Activated B cell treated with CpG ODN at 0.5 μM for 24 hours (primary cell): Measurements from ENCODE around the gene ATP6AP2. TPM values are rescaled to one million over a fixed set of nuclear protein-coding genes. Genes with fewer than 3 reads are reported as not detected.
"Not testable (repeated sequence)": the region's sequence is repeated elsewhere in the genome, so short reads cannot be mapped to it uniquely, and the experiment has no call there.

ENCODE experiments used
- ATAC-seq: fragments of 200-7000 bp; cut with Tn5 transposase; one replicate; pipeline ENCODE4 v1.10.0; 2021; ENCODE audit warnings: low read depth, mild to moderate bottlenecking, moderate library complexity
- CTCF ChIA-PET: fragments of 350-600 bp; sonication (Branson Sonifier 250); formaldehyde crosslinking; loops from one replicate; lab custom pipeline; 2021; ENCODE audit warnings: antibody characterized with exemption; lab: Charles Lee
- POLR2A ChIA-PET: fragments of 350-600 bp; sonication (Branson Sonifier 250); formaldehyde crosslinking; loops from one replicate; lab custom pipeline; 2021; ENCODE audit warnings: antibody characterized with exemption; lab: Charles Lee
- DNase-seq: peaks from one replicate; pipeline ENCODE4 v3.0.0; 2022
- H3K27ac Mint-ChIP-seq: one replicate; pipeline ENCODE4 v1.8.0; 2020; ENCODE audit warnings: mixed read lengths
- H3K27me3 Mint-ChIP-seq: one replicate; pipeline ENCODE4 v1.8.0; 2021; ENCODE audit warnings: mixed read lengths
- H3K36me3 Mint-ChIP-seq: one replicate; pipeline ENCODE4 v1.8.0; 2021; ENCODE audit warnings: low read depth, mixed read lengths
- H3K4me1 Mint-ChIP-seq: one replicate; pipeline ENCODE4 v1.8.0; 2021; ENCODE audit warnings: mixed read lengths
- H3K4me3 Mint-ChIP-seq: one replicate; pipeline ENCODE4 v1.8.0; 2020; ENCODE audit warnings: mild to moderate bottlenecking, mixed read lengths
- H3K9me3 Mint-ChIP-seq: one replicate; pipeline ENCODE4 v1.8.0; 2020; ENCODE audit warnings: mixed read lengths
- CTCF ChIP-seq: fragments of 200-600 bp; IDR thresholded peaks from one replicate; pipeline ENCODE4 v1.8.0; 2022; ENCODE audit warnings: antibody characterized with exemption, mild to moderate bottlenecking
- intact Hi-C: fragments of 100-400 bp; cut with micrococcal nuclease; formaldehyde crosslinking; loops from one replicate; pipeline ENCODE4 v1.15.1; 2024
- total RNA-seq: library from RNA; stranded (reverse); gene quantifications from 2 replicates; pipeline ENCODE4 v1.2.3, GENCODE V29; 2022

The ATP6AP2 gene
- total RNA-seq, 1 donor from 2014 or later, result 48.6 TPM

GRCh38 chrX:40573763-40574162, 7.0 kb upstream of the ATP6AP2 start:
- H3K36me3 Mint-ChIP-seq, result no peaks in the 10 kb centered on the region
- no peaks in the 10 kb centered on the region for H3K9me3 Mint-ChIP-seq
- ATAC-seq (peak; percentile 60), DNase-seq (no peak)
- intact Hi-C loops, result no loop called here
- peaks cover 19% of the 10 kb centered on the region for H3K4me1 Mint-ChIP-seq
- no peaks in the 10 kb centered on the region for H3K27me3 Mint-ChIP-seq
- no peak overlapping the region for H3K27ac Mint-ChIP-seq
- no peak for TF ChIP-seq CTCF
- H3K4me3 Mint-ChIP-seq, result no peak overlapping the region
- ChIA-PET CTCF (no interaction called here), POLR2A (interaction anchor here (0.7 kb wide), 1 partner anchor 1905 kb away, joined by 3 read pairs; no protein-coding TSS in a partner anchor)

GRCh38 chrX:40575411-40575810, 5.4 kb upstream of the ATP6AP2 start:
- POLR2A ChIA-PET, intact Hi-C loops: not testable (repeated sequence)

GRCh38 chrX:40576291-40576690, 4.5 kb upstream of the ATP6AP2 start:
- no peak for DNase-seq
- no peaks in the 10 kb centered on the region for H3K27me3 Mint-ChIP-seq
- no peak overlapping the region for H3K4me3 Mint-ChIP-seq
- H3K4me1 Mint-ChIP-seq, result peaks cover 13% of the 10 kb centered on the region
- H3K36me3 Mint-ChIP-seq, result peaks cover 4% of the 10 kb centered on the region
- ChIA-PET POLR2A (no interaction called here), CTCF (no interaction called here)
- no peaks in the 10 kb centered on the region for H3K9me3 Mint-ChIP-seq
- intact Hi-C loops, result no loop called here
- no peak for TF ChIP-seq CTCF
- no peak overlapping the region for H3K27ac Mint-ChIP-seq
- ATAC-seq, result no peak

More at GRCh38 chrX:40575411-40575810, 5.4 kb upstream of the ATP6AP2 start:
- H3K4me3 Mint-ChIP-seq, DNase-seq, ATAC-seq, H3K27ac Mint-ChIP-seq, H3K9me3 Mint-ChIP-seq, H3K36me3 Mint-ChIP-seq, CTCF ChIA-PET, H3K27me3 Mint-ChIP-seq: not testable (repeated sequence)
- H3K4me1 Mint-ChIP-seq, result peaks cover 18% of the 10 kb centered on the region

DNA sequence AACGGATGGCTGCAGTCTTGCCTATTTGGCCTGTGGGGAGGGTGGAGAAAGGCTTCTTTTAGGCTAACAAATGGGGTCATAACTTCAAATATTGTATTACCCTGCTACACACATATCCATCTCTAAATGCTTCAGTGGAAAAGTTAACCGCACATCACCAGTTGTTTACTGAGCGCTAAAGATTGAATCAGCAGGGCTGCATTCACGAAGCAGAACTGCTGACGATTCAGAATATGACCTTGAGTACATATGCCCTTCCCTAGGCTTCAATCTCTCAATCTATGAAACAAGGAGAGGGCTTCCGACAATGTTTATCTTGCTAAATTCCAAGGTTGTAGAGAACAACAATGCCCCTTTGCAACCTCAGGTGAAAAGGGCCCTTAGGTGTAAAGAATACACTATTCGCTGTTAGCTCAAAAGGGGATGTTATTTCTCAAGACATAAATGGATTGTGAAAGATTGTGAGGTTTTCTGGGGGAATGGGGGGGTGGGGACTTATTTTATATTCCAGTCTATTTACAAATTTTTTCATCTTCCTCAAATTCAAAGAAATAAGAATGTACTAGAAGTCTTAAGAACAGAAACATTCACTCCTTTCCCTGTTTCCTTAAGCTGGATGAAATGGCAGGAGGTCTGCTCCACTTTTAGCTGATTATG, 2.6 kb upstream of the ATP6AP2 start:
- intact Hi-C loops, result no loop called here
- no peaks in the 10 kb centered on the region for H3K9me3 Mint-ChIP-seq
- TF ChIP-seq CTCF, result no peak
- ATAC-seq, result no peak
- H3K4me3 Mint-ChIP-seq, result no peak overlapping the region
- ChIA-PET CTCF (no interaction called here), POLR2A (no interaction called here)
- no peak overlapping the region for H3K27ac Mint-ChIP-seq
- peaks cover 20% of the 10 kb centered on the region for H3K4me1 Mint-ChIP-seq
- H3K36me3 Mint-ChIP-seq, result peaks cover 4% of the 10 kb centered on the region
- DNase-seq, result no peak
- no peaks in the 10 kb centered on the region for H3K27me3 Mint-ChIP-seq

DNA sequence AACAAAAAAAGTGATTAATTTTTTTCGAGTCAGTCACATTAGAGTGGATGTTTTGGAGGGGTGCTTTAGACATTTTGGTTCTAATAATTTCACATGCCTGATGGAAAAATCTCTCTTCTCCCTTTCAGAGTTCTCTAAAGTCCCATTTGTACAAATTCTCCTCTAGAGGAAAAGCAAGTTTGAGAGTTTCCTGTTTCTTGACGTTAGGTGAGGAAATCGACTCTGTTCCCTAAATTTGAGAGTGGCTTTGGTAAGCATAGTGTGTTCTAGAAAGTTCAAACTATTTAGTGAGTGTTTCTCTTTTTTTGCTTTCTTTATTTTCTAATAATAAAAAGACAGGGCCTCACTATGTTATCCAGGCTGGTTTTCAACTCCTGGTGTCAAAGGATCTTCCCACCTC, 1.6 kb upstream of the ATP6AP2 start:
- Mint-ChIP-seq H3K4me3 (no peak overlapping the region), H3K27me3 (no peaks in the 10 kb centered on the region), H3K27ac (no peak overlapping the region), H3K4me1 (peaks cover 27% of the 10 kb centered on the region), H3K9me3 (no peaks in the 10 kb centered on the region), H3K36me3 (peaks cover 4% of the 10 kb centered on the region)
- no peak for ATAC-seq
- ChIA-PET POLR2A (no interaction called here), CTCF (no interaction called here)
- intact Hi-C loops, result no loop called here
- DNase-seq, result no peak
- TF ChIP-seq CTCF, result no peak
